ENCODE measurements around the gene HNRNPLL.

HNRNPLL gene

DNA sequence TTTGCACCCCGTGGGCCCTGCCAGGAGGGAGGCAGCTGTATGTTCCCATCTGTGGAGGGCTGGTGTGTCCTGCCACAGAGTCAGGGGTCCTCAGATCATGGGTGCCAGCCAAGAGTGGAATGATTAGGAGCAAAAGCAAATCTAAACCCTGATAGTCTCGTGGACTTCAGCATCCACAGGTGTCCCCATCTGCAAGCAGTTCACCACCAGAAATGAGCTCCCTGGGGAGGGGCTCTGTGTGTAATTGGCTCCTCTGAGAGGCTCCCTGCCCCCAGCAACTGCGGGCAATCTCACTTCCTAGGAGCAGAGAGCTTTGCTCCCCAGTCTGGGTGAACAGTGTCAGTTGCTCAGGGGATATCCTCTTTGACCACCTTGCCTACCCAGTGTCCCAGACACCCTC lies 78.1 kb downstream of the HNRNPLL start:
- no peak for DNase-seq

DNA sequence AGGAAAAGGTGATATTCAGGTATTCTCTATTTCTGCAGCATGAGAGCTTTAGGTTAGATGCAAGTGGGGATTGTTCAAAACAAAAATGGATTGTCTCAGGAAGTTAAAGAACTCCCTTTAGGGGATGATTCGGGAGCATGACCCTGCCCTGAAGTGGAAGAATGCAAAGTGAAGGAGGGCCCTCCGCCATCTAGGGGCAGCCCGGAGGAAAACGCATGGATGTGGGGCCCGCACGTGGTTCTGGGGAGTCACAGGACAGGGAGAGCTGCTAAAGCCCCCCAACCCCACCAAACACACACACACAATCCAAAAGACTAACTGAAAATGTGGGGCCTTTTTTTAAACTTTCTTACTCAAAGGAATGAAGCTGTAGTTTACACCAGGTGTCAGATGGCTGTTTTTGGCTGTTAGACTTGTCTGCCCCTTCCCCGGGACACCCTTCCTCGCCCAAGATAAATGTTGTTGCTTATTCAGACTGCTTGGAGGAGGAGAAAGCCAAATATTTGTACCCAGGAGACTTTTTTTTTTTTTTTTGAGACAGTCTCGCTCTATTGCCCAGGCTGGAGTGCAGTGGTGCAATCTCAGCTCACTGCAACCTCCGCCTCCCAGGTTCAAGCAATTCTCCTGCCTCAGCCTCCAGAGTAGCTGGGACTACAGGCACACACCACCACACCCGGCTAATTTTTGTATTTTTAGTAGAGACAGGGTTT lies 78.8 kb downstream of the HNRNPLL start:
- DNase-seq = no peak

GRCh38 chr2:38522754-38523349 lies 79.9 kb downstream of the HNRNPLL start:
- no peak for DNase-seq

- DNase-seq = no peak
Observed at GRCh38 chr2:38521835-38522234, 80.9 kb downstream of the HNRNPLL start.

DNA sequence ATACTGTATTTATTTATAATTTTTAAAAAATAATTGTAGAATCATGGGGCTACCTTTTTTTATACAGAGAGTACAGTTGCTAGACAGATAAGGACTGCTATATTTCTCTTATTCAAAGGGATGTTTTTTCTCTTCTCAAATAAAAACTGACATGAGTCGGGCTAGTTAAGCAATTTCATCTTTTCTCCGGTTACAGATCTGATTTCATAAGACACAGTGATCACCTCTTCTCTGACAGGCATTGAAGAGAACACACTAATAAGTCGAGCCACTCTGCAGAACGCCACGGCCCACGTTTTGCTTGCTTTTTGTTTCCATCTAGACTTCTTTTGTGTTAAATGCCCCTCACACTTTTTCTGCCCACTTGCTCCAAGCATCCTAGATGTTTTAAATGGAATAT lies 85.4 kb downstream of the HNRNPLL start:
- DNase-seq = no peak

DNA sequence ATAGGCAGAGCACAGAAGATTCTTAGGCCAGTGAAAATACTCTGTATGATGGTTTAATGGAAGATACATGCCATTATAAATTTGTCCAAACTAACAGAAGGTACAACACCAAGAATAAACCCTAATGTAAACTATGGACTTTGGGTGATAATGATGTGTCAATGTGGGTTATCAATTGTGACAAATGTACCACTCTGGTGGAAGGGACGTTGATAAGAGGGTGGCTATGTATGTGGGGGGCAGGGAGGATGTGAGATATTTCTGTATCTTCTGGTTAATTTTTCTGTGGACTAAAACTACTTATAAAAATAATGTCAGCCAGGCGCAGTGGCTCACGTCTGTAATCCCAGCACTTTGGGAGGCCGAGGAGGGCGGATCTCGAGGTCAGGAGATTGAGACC lies 86.2 kb downstream of the HNRNPLL start:
- no peak for DNase-seq

DNA sequence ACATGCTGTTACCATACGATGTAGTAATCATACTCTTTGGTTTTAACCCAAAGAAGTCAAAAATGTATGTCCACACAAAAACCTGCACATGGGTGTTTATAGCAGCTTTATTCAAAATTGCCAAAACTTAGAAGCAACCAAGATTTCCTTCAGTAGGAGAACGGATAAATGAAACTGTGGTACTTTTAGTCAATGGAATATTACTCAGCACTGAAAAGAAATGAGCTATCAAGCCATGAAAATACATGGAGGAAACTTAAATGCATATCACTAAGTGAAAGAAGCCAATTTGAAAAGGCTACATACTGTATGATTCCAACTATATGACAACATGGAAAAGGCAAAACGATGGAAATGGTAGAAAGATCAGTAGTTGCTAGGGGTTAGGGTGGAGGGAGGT lies 86.6 kb downstream of the HNRNPLL start:
- DNase-seq = no peak

DNA sequence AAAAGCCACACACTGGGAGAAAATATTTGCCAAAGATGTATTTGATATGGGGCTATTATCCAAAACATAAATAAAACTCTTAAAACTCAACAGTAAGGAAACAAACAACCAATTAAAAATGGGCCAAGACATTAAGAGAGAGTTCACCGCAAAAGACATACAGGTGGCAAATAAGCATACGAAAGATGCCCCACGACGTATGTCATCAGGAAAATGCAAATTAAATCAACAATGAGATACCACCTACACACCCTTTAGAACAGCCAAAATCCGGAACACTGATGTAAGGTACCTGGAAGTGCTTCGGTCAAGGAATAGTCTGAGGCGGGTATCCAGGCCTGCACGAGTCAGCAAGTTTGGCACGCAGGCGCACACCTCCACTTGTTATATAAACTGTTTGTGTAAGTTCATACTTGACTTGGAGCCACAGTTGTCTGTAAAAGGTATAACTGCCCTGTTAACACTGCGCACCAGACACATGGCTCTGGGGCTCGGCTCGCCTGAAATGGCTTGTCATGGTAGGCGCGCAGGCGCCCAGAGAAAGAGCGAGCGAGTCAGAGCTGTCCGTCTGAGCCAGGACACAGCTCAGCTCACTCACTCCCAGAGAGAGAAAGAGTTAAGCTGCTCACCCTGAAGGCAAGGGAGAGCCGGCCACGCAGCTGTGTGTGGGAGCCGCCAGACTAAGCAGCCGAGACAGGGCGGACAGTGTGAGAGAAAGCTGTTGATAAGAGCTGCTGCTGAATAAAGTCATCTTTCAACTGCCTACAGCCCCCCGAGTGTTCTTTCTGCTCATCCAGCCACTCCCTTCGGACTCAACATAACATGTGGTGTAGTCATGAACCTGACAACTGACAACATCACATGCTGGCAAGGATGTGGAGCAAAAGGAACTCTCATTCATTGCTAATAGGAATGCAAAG lies 87.3 kb downstream of the HNRNPLL start:
- no peak for DNase-seq

GRCh38 chr2:38514603-38515154 lies 88.0 kb downstream of the HNRNPLL start:
- no peak for DNase-seq

DNA sequence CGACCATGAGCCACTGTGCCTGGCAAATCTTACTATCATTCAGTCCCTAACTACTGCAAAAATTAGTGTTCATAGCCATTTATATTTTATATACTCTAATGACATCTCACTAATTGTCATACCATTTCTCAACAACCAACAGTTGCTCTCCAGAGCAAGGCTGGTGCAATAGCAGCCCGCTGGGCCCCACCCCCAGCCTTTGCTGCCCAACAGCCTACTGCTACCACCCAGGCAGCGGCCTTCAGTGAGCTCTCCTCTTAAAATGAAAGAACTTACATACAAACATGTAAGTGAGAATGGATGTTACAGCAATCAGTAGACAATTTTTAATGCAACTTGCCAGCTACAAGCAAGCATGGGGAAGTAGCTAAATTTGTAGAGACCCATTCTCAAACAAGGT lies 90.5 kb downstream of the HNRNPLL start:
- DNase-seq = no peak

All from GDM1 (cell line).